ENCODE measurements around the gene DDRGK1.

Gene DDRGK1

GRCh38 chr20:3235666-3236324 lies 31.3 kb upstream of the DDRGK1 start:
- DNase-seq (ENCODE audit: low read depth), result no peak

GRCh38 chr20:3233991-3234498 lies 29.6 kb upstream of the DDRGK1 start:
- no peak for DNase-seq (ENCODE audit: low read depth)

- no peak for DNase-seq (ENCODE audit: low read depth)
These were observed 28.9 kb upstream of the DDRGK1 start for GRCh38 chr20:3233131-3233990.

GRCh38 chr20:3231889-3232588 lies 27.6 kb upstream of the DDRGK1 start:
- DNase-seq (ENCODE audit: low read depth), result no peak

- no peak for DNase-seq (ENCODE audit: low read depth)
These were observed 26.6 kb upstream of the DDRGK1 start for GRCh38 chr20:3231116-3231515.

GRCh38 chr20:3229798-3230197 lies 25.3 kb upstream of the DDRGK1 start:
- no peak for DNase-seq (ENCODE audit: low read depth)

- DNase-seq (ENCODE audit: low read depth), result no peak
These were observed 24.7 kb upstream of the DDRGK1 start for GRCh38 chr20:3229158-3229557.

- no peak for DNase-seq (ENCODE audit: low read depth)
These were observed 24.2 kb upstream of the DDRGK1 start for GRCh38 chr20:3228750-3229032.

GRCh38 chr20:3227936-3228749 lies 23.7 kb upstream of the DDRGK1 start:
- DNase-seq (ENCODE audit: low read depth), result no peak

GRCh38 chr20:3227506-3227905 lies 23.0 kb upstream of the DDRGK1 start:
- no peak for DNase-seq (ENCODE audit: low read depth)

GRCh38 chr20:3226864-3227263 lies 22.4 kb upstream of the DDRGK1 start:
- no peak for DNase-seq (ENCODE audit: low read depth)

- DNase-seq (ENCODE audit: low read depth), result no peak
These were observed 21.6 kb upstream of the DDRGK1 start for GRCh38 chr20:3226093-3226492.

- DNase-seq (ENCODE audit: low read depth), result no peak
These were observed 20.4 kb upstream of the DDRGK1 start for GRCh38 chr20:3224681-3225421.

- DNase-seq (ENCODE audit: low read depth), result no peak
These were observed 19.7 kb upstream of the DDRGK1 start for GRCh38 chr20:3223994-3224680.

GRCh38 chr20:3223651-3223993 lies 19.1 kb upstream of the DDRGK1 start:
- no peak for DNase-seq (ENCODE audit: low read depth)

- DNase-seq (ENCODE audit: low read depth), result no peak
These were observed 18.4 kb upstream of the DDRGK1 start for GRCh38 chr20:3222635-3223600.

- DNase-seq (ENCODE audit: low read depth), result no peak
These were observed 17.1 kb upstream of the DDRGK1 start for GRCh38 chr20:3221398-3222226.

- peak; percentile 57 for DNase-seq (ENCODE audit: low read depth)
These were observed 14.0 kb upstream of the DDRGK1 start for GRCh38 chr20:3218307-3218988.
